IMR-90 (cell line): ENCODE results near the gene IGDCC3. TPM values are rescaled to one million over a fixed set of nuclear protein-coding genes. Genes with fewer than 3 reads are reported as not detected.

Experiments
- ATAC-seq: fragments of 200-7000 bp; cut with Tn5 transposase; 2 replicates; pipeline ENCODE4 v1.9.1; 2020; ENCODE audit warnings: low read depth, mild to moderate bottlenecking, moderate library complexity
- BruUV-seq: library from RNA; stranded (reverse); fragments of 400-500 nt; replicated peaks from 2 replicates; lab custom pipeline; 2021; lab: Mats Ljungman, UMichigan
- CTCF ChIA-PET: fragments of 300-600 bp; formaldehyde crosslinking; extraction: SDS; loops from one replicate; lab custom pipeline; 2021; ENCODE audit warnings: antibody characterized with exemption; lab: Yijun Ruan, JAX
- POLR2A ChIA-PET: fragments of 300-600 bp; sonication (Branson Sonifier 250); formaldehyde crosslinking; loops from one replicate; lab custom pipeline; 2022; ENCODE audit warnings: antibody characterized with exemption; ENCODE audit not compliant: unreplicated experiment; lab: Charles Lee
- DNase-seq: peaks from one replicate; pipeline ENCODE4 v3.0.0; 2013
- H2AFZ ChIP-seq: replicated peaks from 2 replicates; pipeline ENCODE3; 2013; ENCODE audit warnings: low read length, mild to moderate bottlenecking; ENCODE audit not compliant: poor library complexity
- H2AK5ac ChIP-seq: 2 replicates; pipeline ENCODE4 v1.6.1; 2013; ENCODE audit warnings: low read depth, low read length, inconsistent platforms
- H2AK9ac ChIP-seq: replicated peaks from 2 replicates; pipeline ENCODE3; 2013; ENCODE audit warnings: mild to moderate bottlenecking, low read depth, low read length, moderate library complexity; ENCODE audit not compliant: poor library complexity
- H2BK120ac ChIP-seq: 2 replicates; pipeline ENCODE4 v1.6.1; 2013; ENCODE audit warnings: low read depth, low read length, inconsistent platforms
- H2BK15ac ChIP-seq: 3 replicates; pipeline ENCODE4 v1.6.1; 2013; ENCODE audit warnings: low read depth, low read length, inconsistent platforms
- H2BK20ac ChIP-seq: 2 replicates; pipeline ENCODE4 v1.6.1; 2013; ENCODE audit warnings: low read depth, mild to moderate bottlenecking, inconsistent platforms, low read length, moderate library complexity
- H2BK5ac ChIP-seq: 2 replicates; pipeline ENCODE4 v1.6.1; 2013; ENCODE audit warnings: mild to moderate bottlenecking, low read depth, low read length, inconsistent platforms; ENCODE audit not compliant: poor library complexity, severe bottlenecking
- H3K14ac ChIP-seq: replicated peaks from 2 replicates; pipeline ENCODE4 v1.6.1; 2013; ENCODE audit warnings: low read depth, low read length, inconsistent platforms
- H3K18ac ChIP-seq: 2 replicates; pipeline ENCODE4 v1.6.1; 2013; ENCODE audit warnings: low read depth, low read length, control low read depth
- H3K23ac ChIP-seq: 2 replicates; pipeline ENCODE4 v1.6.1; 2013; ENCODE audit warnings: low read depth, low read length, inconsistent platforms
- H3K27ac ChIP-seq: 2 replicates; pipeline ENCODE4 v1.5.1; 2013; ENCODE audit warnings: mild to moderate bottlenecking, control low read depth, low read length; ENCODE audit not compliant: insufficient read depth
- H3K27me3 ChIP-seq: 2 replicates; pipeline ENCODE4 v1.6.1; 2013; ENCODE audit warnings: low read length; ENCODE audit not compliant: control insufficient read depth, insufficient read depth
- H3K36me3 ChIP-seq: 2 replicates; pipeline ENCODE4 v1.6.1; 2013; ENCODE audit warnings: low read length, mixed read lengths; ENCODE audit not compliant: control insufficient read depth, insufficient read depth
- H3K4ac ChIP-seq: 2 replicates; pipeline ENCODE4 v1.6.1; 2013; ENCODE audit warnings: low read depth, low read length, inconsistent platforms
- H3K4me1 ChIP-seq: 2 replicates; pipeline ENCODE4 v1.6.1; 2013; ENCODE audit warnings: low read length, mixed read lengths; ENCODE audit not compliant: control insufficient read depth, insufficient read depth
- H3K4me2 ChIP-seq: 2 replicates; pipeline ENCODE4 v1.6.1; 2013; ENCODE audit warnings: low read depth, mild to moderate bottlenecking, control low read depth, low read length, moderate library complexity
- H3K4me3 ChIP-seq: 2 replicates; pipeline ENCODE4 v1.5.1; 2013; ENCODE audit warnings: low read depth, mild to moderate bottlenecking, control low read depth, low read length, moderate library complexity; ENCODE audit not compliant: insufficient read depth
- H3K56ac ChIP-seq: 2 replicates; pipeline ENCODE4 v1.6.1; 2013; ENCODE audit warnings: low read length, inconsistent platforms; ENCODE audit not compliant: insufficient read depth; ENCODE audit errors: extremely low read depth
- H3K79me1 ChIP-seq, 2 experiments: 2 replicates each; pipeline ENCODE4 v1.6.1; 2013; ENCODE audit warnings: low read length in 2 of 2, inconsistent platforms in 1 of 2, low read depth in 1 of 2
- H3K9ac ChIP-seq: 2 replicates; pipeline ENCODE4 v1.6.1; 2013; ENCODE audit warnings: low read depth, low read length, control low read depth
- H3K9me1 ChIP-seq: 2 replicates; pipeline ENCODE4 v1.6.1; 2013; ENCODE audit warnings: low read length, inconsistent platforms; ENCODE audit not compliant: insufficient read depth
- H3K9me3 ChIP-seq: 2 replicates; pipeline ENCODE4 v1.6.1; 2013; ENCODE audit warnings: low read length; ENCODE audit not compliant: control insufficient read depth, insufficient read depth
- H4K20me1 ChIP-seq: 2 replicates; pipeline ENCODE4 v1.6.1; 2013; ENCODE audit warnings: low read length, inconsistent platforms; ENCODE audit not compliant: insufficient read depth
- H4K5ac ChIP-seq: 2 replicates; pipeline ENCODE4 v1.6.1; 2013; ENCODE audit warnings: mild to moderate bottlenecking, low read depth, low read length, control low read depth
- H4K8ac ChIP-seq, 2 experiments: 2 replicates each; pipeline ENCODE4 v1.6.1; 2013; ENCODE audit warnings: low read depth in 2 of 2, low read length in 2 of 2, control low read depth in 1 of 2, inconsistent platforms in 1 of 2
- H4K91ac ChIP-seq: 2 replicates; pipeline ENCODE4 v1.6.1; 2013; ENCODE audit warnings: low read depth, low read length, inconsistent platforms; ENCODE audit not compliant: insufficient read depth
- BHLHE40 ChIP-seq: fragments of 150-350 bp; IDR thresholded peaks from 2 replicates; pipeline ENCODE4 v1.6.1; 2016; ENCODE audit warnings: mild to moderate bottlenecking, low read depth, low read length
- CEBPB ChIP-seq: IDR thresholded peaks from 2 replicates; pipeline ENCODE4 v1.6.1; 2012; ENCODE audit warnings: low read depth, low read length, improper control_type of control experiment
- CHD1 ChIP-seq: IDR thresholded peaks from 2 replicates; pipeline ENCODE4 v1.6.1; 2012; ENCODE audit warnings: low read depth, low read length, improper control_type of control experiment
- MAFK ChIP-seq: IDR thresholded peaks from 2 replicates; pipeline ENCODE4 v1.6.1; 2012; ENCODE audit warnings: low read depth, low read length, improper control_type of control experiment
- MXI1 ChIP-seq: IDR thresholded peaks from 2 replicates; pipeline ENCODE4 v1.6.1; 2012; ENCODE audit warnings: low read depth, mild to moderate bottlenecking, low read length, moderate library complexity, borderline replicate concordance
- POLR2A ChIP-seq: IDR thresholded peaks from 2 replicates; pipeline ENCODE4 v1.6.1; 2012; ENCODE audit warnings: mild to moderate bottlenecking, low read depth, low read length
- RAD21 ChIP-seq: IDR thresholded peaks from 2 replicates; pipeline ENCODE4 v1.6.1; 2012; ENCODE audit warnings: low read length, improper control_type of control experiment
- SMC3 ChIP-seq: fragments of 150-350 bp; IDR thresholded peaks from 2 replicates; pipeline ENCODE4 v1.6.1; 2016; ENCODE audit warnings: low read depth, mild to moderate bottlenecking, antibody characterized with exemption, low read length, moderate library complexity
- WGBS, 2 experiments: methylation state at CpG; one replicate each; pipeline versions ENCODE4 v1.1.5 to v1.1.7; 2013; ENCODE audit warnings: missing lambda C conversion rate in 2 of 2; ENCODE audit not compliant: insufficient read length in 1 of 2; ENCODE audit errors: extremely low coverage in 2 of 2; 5-methylcytosine and 5-hydroxymethylcytosine counted together
- dilution Hi-C: fragments of 300-500 bp; cut with HindIII; formaldehyde crosslinking; loops from one replicate; pipeline ENCODE4 v1.14.3; 2018; ENCODE audit warnings: low sequenced_read_pairs; ENCODE audit not compliant: unreplicated experiment
- in situ Hi-C: fragments of 300-500 bp; cut with MboI; formaldehyde crosslinking; loops from 3 replicates; pipeline ENCODE4 v1.14.3; 2019; ENCODE audit warnings: low sequenced_read_pairs, inconsistent platforms, mixed read lengths
- intact Hi-C: fragments of 100-400 bp; cut with micrococcal nuclease; formaldehyde crosslinking; loops from 2 replicates; pipeline ENCODE4 v1.10.0; 2022
- polyA plus RNA-seq, 3 experiments: library from polyadenylated mRNA; depleted of rRNA; stranded (reverse); fragments of >200 nt; gene quantifications; 2 replicates each; pipeline ENCODE4 v1.2.3, GENCODE V29; 2012; ENCODE audit warnings: low replicate concordance in 1 of 3
- total RNA-seq: library from RNA; depleted of rRNA; stranded (reverse); fragments of >200 nt; gene quantifications from 2 replicates; pipeline ENCODE4 v1.2.3, GENCODE V29; 2012
- TF ChIP-seq, protein P1 (sequence below): conservative IDR thresholded peaks from 2 replicates; pipeline ENCODE4 v1.5.1; 2012; ENCODE audit warnings: mild to moderate bottlenecking, low read depth, low read length, improper control_type of control experiment

The IGDCC3 gene
- total and polyA plus RNA-seq, 2 of the 4 experiments (the other 2 are of a cell fraction) = 0.18 to 0.19 TPM

DNA sequence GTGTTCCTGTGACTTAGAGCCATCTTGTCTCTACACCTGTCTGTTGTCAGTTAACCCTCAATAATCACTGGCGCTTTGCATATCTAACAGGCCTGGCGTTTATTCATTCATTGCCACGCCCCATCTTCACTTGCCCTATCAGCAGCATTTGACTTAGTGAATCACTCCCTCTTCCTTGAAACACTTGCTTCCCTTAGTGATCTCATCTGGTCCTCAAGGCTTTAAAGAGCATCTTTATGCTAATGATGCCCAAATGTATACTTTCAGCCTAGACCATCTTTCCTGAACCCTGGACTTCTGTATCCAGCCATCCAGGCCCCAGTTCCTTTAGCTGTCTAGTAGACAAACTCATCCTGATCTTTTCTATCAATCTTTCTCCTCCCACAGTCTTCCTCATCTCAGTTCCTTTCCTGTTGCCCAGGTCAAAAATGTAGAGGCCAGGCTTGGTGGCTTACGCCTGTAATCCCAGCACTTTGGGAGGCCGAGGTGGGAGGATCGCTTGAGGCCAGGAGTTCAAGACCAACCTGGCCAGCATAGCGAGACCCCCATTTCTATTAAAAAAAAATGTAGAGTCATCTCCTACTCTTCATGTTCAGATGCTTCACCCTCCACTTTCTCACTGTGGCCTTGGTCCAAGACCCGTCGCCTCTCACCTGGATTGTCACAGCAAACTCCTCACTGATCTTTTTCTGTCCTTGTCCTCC, 46.3 kb upstream of the IGDCC3 start:
- Histone ChIP-seq H3K18ac (no peak overlapping the region), H2BK15ac (no peak overlapping the region), H3K9ac (no peak overlapping the region), H2BK120ac (no peak overlapping the region), H3K27ac (no peak overlapping the region), H2AK5ac (no peak overlapping the region), H4K20me1 (peaks cover 7% of the 10 kb centered on the region; the same call in 1 of the 2 replicates), H3K9me1 (peaks cover 16% of the 10 kb centered on the region), H3K27me3 (peaks cover 20% of the 10 kb centered on the region; the same call in 1 of the 2 replicates), H3K14ac (no peak overlapping the region), H3K4me3 (no peak overlapping the region), H4K5ac (no peak overlapping the region), H3K79me1 (peaks cover 0 to 18% of the 10 kb centered on the region in 2 experiments; a peak in 2 of 4 replicates), H4K91ac (no peak overlapping the region), H3K56ac (no peak overlapping the region), H3K4me2 (no peak overlapping the region), H2BK20ac (no peak overlapping the region), H2BK5ac (no peak overlapping the region), H3K4ac (no peak overlapping the region), H2AK9ac (no peak overlapping the region), H3K9me3 (no peaks in the 10 kb centered on the region), H2AFZ (no peak overlapping the region), H4K8ac (no peak overlapping the region), H3K23ac (no peak overlapping the region), H3K36me3 (no peaks in the 10 kb centered on the region), H3K4me1 (peaks cover 7% of the 10 kb centered on the region)
- DNase-seq = peak; percentile 51
- ATAC-seq = 0 out of 2 replicates have a peak, but pooled peaks have one; percentile 9
- TF ChIP-seq BHLHE40 (no peak), POLR2A (no peak), CHD1 (no peak), SMC3 (no peak), MAFK (no peak), CEBPB (no peak), RAD21 (no peak), MXI1 (no peak)
- TF ChIP-seq, protein P1, sequence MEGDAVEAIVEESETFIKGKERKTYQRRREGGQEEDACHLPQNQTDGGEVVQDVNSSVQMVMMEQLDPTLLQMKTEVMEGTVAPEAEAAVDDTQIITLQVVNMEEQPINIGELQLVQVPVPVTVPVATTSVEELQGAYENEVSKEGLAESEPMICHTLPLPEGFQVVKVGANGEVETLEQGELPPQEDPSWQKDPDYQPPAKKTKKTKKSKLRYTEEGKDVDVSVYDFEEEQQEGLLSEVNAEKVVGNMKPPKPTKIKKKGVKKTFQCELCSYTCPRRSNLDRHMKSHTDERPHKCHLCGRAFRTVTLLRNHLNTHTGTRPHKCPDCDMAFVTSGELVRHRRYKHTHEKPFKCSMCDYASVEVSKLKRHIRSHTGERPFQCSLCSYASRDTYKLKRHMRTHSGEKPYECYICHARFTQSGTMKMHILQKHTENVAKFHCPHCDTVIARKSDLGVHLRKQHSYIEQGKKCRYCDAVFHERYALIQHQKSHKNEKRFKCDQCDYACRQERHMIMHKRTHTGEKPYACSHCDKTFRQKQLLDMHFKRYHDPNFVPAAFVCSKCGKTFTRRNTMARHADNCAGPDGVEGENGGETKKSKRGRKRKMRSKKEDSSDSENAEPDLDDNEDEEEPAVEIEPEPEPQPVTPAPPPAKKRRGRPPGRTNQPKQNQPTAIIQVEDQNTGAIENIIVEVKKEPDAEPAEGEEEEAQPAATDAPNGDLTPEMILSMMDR = no peak
- ChIA-PET CTCF (no interaction called here), POLR2A (no interaction called here)
- in situ Hi-C loops (no loop called here), dilution Hi-C loops (no loop called here), intact Hi-C loops (no loop called here)
- 84% methylated on average over 9 of the region's 9 CpGs; no CpG with 5 or more reads in 1 of the 2 experiments for WGBS, 2 experiments
- no TSS peak for BruUV-seq
